ENCODE data around the gene COL4A1. TPM values are rescaled to one million over a fixed set of nuclear protein-coding genes. Genes with fewer than 3 reads are reported as not detected.

COL4A1 gene
- total RNA-seq, 1 donor from 2014 or later, result 756 TPM

DNA sequence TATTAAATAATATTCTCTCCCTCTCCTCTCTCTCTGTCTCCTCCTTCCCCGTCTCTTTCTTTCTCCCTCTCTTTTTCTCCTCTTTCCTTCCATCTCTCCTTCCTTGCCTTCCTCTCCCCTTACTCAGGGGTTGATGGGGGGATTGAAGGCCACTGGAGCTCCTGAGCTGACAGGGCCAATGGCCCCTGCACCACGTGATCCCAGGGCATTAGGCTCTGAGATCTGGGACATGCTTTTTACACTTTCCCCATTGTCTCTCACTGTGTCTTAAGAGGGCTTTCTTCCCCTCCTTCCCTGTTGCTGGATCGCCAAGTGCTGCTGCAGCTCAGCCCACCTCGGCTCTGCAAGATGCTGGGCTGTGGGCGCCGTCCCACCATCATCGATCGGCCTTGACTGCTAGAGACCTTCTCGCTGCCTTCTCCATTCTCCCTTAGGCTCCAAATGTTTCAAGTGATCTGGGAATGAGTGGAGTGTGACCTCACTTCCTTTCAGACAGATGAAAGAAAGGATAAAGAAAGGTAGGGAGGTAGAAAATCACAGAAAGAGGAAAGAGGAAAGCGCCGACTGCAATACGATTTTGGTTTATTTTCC is 42.2 kb downstream of the COL4A1 start:
- peaks cover 12 to 82% of the 10 kb centered on the region in 2 donors for H3K4me1 ChIP-seq
- H3K27ac ChIP-seq, result peak overlapping the region; percentile 75 to 79
- no peak overlapping the region for H3K4me3 ChIP-seq
- peak in 1 of 2 donors; percentile 56 for DNase-seq (ENCODE audit: low spot score in 2 of 2)
- intact Hi-C loops (cut with DNase I), result loop anchor here (5.0 kb wide), 1 partner anchor 38 kb away; no protein-coding TSS in a partner anchor
- TF ChIP-seq, protein P1, sequence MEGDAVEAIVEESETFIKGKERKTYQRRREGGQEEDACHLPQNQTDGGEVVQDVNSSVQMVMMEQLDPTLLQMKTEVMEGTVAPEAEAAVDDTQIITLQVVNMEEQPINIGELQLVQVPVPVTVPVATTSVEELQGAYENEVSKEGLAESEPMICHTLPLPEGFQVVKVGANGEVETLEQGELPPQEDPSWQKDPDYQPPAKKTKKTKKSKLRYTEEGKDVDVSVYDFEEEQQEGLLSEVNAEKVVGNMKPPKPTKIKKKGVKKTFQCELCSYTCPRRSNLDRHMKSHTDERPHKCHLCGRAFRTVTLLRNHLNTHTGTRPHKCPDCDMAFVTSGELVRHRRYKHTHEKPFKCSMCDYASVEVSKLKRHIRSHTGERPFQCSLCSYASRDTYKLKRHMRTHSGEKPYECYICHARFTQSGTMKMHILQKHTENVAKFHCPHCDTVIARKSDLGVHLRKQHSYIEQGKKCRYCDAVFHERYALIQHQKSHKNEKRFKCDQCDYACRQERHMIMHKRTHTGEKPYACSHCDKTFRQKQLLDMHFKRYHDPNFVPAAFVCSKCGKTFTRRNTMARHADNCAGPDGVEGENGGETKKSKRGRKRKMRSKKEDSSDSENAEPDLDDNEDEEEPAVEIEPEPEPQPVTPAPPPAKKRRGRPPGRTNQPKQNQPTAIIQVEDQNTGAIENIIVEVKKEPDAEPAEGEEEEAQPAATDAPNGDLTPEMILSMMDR (IDR thresholded peaks at IDR 0.05), result no peak
- H3K27me3 ChIP-seq, result no peaks in the 10 kb centered on the region
- peaks cover 0 to 5% of the 10 kb centered on the region in 2 donors for H3K36me3 ChIP-seq
- H3K9me3 ChIP-seq, result no peaks in the 10 kb centered on the region

DNA sequence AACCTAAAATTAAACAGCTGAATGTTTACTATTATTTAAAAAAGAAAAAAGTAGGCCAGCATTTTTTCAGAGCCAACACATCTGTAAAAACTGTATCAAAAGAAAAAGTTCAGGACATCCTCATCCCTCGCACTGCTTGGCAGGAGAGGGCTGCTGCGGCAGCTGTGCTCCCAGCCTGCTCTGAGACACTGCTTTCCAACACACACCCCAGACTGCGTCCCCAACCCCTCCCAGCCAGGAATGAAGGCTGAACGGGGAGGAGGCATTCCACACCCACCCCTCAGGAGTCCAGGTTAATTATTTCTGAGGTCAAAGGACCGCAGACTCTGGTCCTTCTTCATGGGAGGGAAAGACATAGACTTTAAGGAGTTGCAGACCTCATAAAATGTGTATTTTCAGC is 43.1 kb downstream of the COL4A1 start:
- DNase-seq (ENCODE audit: low spot score in 2 of 2), result peak in 1 of 2 donors; percentile 63

DNA sequence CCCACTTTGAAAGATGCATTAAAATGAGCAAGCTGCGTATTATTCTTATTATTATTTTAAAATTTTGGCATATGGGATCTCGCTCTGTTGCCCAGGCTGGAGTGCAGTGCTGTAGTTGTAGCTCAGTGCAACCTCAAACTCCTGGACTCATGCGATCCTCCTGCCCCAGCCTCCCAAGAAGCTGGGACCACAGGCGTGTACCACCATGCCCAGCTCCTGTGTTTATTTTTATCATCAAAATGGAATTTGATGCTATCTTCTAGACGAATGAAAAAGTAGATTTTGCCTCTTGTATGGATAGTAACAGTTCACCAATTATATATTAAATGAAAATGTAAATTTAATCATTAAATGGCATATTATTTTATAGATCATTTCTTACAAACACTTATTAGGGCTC is 43.6 kb downstream of the COL4A1 start:
- TF ChIP-seq, protein P1 (IDR thresholded peaks at IDR 0.05), result no peak
- peaks cover 12 to 75% of the 10 kb centered on the region in 2 donors for H3K4me1 ChIP-seq
- intact Hi-C loops (cut with DNase I), result no loop called here
- no peaks in the 10 kb centered on the region for H3K27me3 ChIP-seq
- no peaks in the 10 kb centered on the region for H3K9me3 ChIP-seq
- H3K27ac ChIP-seq, result peak overlapping the region; percentile 75 to 79
- DNase-seq (ENCODE audit: low spot score in 2 of 2), result no peak
- no peak overlapping the region for H3K4me3 ChIP-seq
- no peaks in the 10 kb centered on the region for H3K36me3 ChIP-seq

More for the DNA sequence above, 43.1 kb downstream of the COL4A1 start:
- TF ChIP-seq, protein P1 (IDR thresholded peaks at IDR 0.05), result no peak
- intact Hi-C loops (cut with DNase I), result no loop called here
- peaks cover 0 to 5% of the 10 kb centered on the region in 2 donors for H3K36me3 ChIP-seq
- peak overlapping the region; percentile 75 to 79 for H3K27ac ChIP-seq
- H3K4me1 ChIP-seq, result peaks cover 13 to 78% of the 10 kb centered on the region in 2 donors
- H3K27me3 ChIP-seq, result no peaks in the 10 kb centered on the region
- H3K9me3 ChIP-seq, result no peaks in the 10 kb centered on the region
- H3K4me3 ChIP-seq, result no peak overlapping the region

DNA sequence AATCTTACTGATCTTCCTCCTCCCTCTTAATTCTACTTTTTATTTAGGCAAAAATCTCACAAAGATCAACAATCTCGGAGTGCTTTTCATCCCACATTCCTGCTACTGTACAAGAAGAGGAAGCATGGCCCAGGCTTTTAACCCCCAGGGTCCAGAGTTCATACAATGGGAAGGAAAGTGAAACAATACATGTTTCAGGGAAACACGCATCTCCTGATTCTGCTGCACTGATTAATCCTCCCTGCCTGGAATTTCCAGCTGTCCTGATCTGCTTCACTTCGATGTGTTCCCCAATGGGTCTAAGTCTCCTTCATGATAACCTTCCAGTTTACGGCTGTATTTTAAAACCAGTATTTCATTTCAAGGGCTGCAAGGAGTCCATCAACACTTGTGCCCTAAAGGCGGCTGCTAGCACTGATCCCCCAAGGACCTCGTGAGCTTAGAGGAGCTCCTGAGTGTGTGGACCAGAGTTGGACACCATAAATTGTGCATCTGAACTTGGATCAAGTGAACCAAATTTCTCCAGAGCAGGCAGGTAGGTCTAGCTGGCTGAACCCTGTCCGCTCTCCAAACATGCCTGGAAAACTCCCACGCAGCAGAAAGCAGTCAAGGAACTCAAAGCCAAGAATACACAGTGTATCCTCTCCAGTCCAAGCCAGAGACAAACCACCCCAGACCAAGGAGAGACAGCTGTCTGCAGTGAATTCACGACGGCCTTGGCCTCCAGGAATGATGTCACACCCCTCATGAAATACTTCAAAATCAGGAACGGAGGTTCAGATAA is 44.3 kb downstream of the COL4A1 start:
- peaks cover 6 to 68% of the 10 kb centered on the region in 2 donors for H3K4me1 ChIP-seq
- TF ChIP-seq, protein P1 (IDR thresholded peaks at IDR 0.05), result no peak
- H3K4me3 ChIP-seq, result peak overlapping the region in 1 of 2 donors; percentile 23
- H3K9me3 ChIP-seq, result no peaks in the 10 kb centered on the region
- peak in 1 of 2 donors; percentile 41 for DNase-seq (ENCODE audit: low spot score in 2 of 2)
- peak overlapping the region; percentile 75 to 79 for H3K27ac ChIP-seq
- H3K27me3 ChIP-seq, result no peaks in the 10 kb centered on the region
- intact Hi-C loops (cut with DNase I), result no loop called here
- no peaks in the 10 kb centered on the region for H3K36me3 ChIP-seq

DNA sequence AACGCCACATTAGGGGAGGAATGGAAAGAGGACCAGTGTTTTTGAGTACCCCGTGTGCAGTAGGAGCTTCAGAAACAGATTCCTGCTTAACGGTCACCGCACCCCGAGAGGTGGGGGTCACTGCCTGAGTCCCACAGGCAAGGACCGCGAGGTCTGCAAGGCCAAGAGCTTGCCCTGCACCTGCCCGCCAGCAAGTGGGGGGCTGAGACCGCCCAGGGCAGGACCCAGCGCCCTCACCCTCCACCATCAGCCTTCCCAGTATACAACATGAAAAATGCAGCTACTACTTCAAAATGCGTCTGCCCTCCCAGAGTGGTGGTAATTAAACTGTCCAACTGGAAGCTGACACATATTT is 44.9 kb downstream of the COL4A1 start:
- peaks cover 6 to 70% of the 10 kb centered on the region in 2 donors for H3K4me1 ChIP-seq
- peak overlapping the region; percentile 75 to 79 for H3K27ac ChIP-seq
- intact Hi-C loops (cut with DNase I), result no loop called here

More for the DNA sequence above, 44.9 kb downstream of the COL4A1 start:
- H3K27me3 ChIP-seq, result no peaks in the 10 kb centered on the region
- DNase-seq (ENCODE audit: low spot score in 2 of 2), result peak in 1 of 2 donors; percentile 52
- TF ChIP-seq, protein P1 (IDR thresholded peaks at IDR 0.05), result no peak
- H3K4me3 ChIP-seq, result peak overlapping the region in 1 of 2 donors; percentile 23
- H3K36me3 ChIP-seq, result no peaks in the 10 kb centered on the region
- no peaks in the 10 kb centered on the region for H3K9me3 ChIP-seq

All from ascending aorta (tissue), 2 donors.